ENCODE measurements around the gene DOK5. TPM values are rescaled to one million over a fixed set of nuclear protein-coding genes. Genes with fewer than 3 reads are reported as not detected.

Gene DOK5
- total RNA-seq, result 22.9 and 31.6 TPM in 2 replicates

GRCh38 chr20:54475334-54476168, at the start of gene DOK5:
Gene DOK5 (plus strand): TSS chr20:54475593. CDS start chr20:54475947, 354 bp downstream.

Data from articular chondrocyte of knee joint (primary cell).